ENCODE results near the gene DNAH17. TPM values are rescaled to one million over a fixed set of nuclear protein-coding genes. Genes with fewer than 3 reads are reported as not detected.

DNAH17 gene
- total and polyA plus RNA-seq, 2 donors (not counting 3 experiments of a cell fraction or from before 2014, with no cell fraction given) = not detected

GRCh38 chr17:78525511-78526160, 51.6 kb downstream of the DNAH17 start:
- no peaks in the 10 kb centered on the region for H3K9me1 ChIP-seq (replicated peaks; ENCODE audit: control insufficient read depth, extremely low read depth, insufficient read depth, low read length)
- H3K4me3 ChIP-seq (replicated peaks in 1 of 3; ENCODE audit: insufficient read depth in 1 of 3, low read depth in 1 of 3, low read length in 3 of 3) = no peak overlapping the region
- TF ChIP-seq EZH2 (IDR thresholded peaks at IDR 0.05; ENCODE audit: borderline replicate concordance, low read depth, low read length, severe bottlenecking) = no peak
- TF ChIP-seq FOS (IDR thresholded peaks at IDR 0.05; ENCODE audit: borderline replicate concordance, insufficient read depth, low read length) = no peak
- TF ChIP-seq POLR2A (IDR thresholded peaks at IDR 0.05; ENCODE audit: low read depth, low read length) = no peak
- TF ChIP-seq JUN (IDR thresholded peaks at IDR 0.05; ENCODE audit: borderline replicate concordance, insufficient read depth, insufficient read length, low read depth) = no peak
- no peak for TF ChIP-seq MYC (IDR thresholded peaks at IDR 0.05; ENCODE audit: low read depth, low read length)
- TF ChIP-seq CTCF (IDR thresholded peaks at IDR 0.05; ENCODE audit: extremely low read depth in 1 of 2, insufficient read depth in 1 of 2, low read depth in 1 of 2, low read length in 2 of 2) = no peak
- no peak for TF ChIP-seq POLR2AphosphoS5 (IDR thresholded peaks at IDR 0.05; ENCODE audit: insufficient read depth, low read depth, low read length)
- TF ChIP-seq GATA2 (IDR thresholded peaks at IDR 0.05; ENCODE audit: insufficient read depth, insufficient read length, low read depth, low read length) = no peak
- no peak for TF ChIP-seq MAX (IDR thresholded peaks at IDR 0.05; ENCODE audit: insufficient read depth, insufficient read length)
- DNase-seq (ENCODE audit: low read depth, low spot score) = no peak
- H3K4me1 ChIP-seq (ENCODE audit: control insufficient read depth, extremely low read depth, insufficient read depth, low read length) = no peaks in the 10 kb centered on the region
- no peak overlapping the region for H3K4me2 ChIP-seq (ENCODE audit: insufficient read depth, low read length)
- H3K27me3 ChIP-seq (ENCODE audit: control insufficient read depth in 2 of 2, insufficient read depth in 2 of 2, low read length in 2 of 2) = no peaks in the 10 kb centered on the region
- H3K27ac ChIP-seq (ENCODE audit: insufficient read depth, low read depth, low read length) = no peak overlapping the region
- no peaks in the 10 kb centered on the region for H3K36me3 ChIP-seq (ENCODE audit: control insufficient read depth in 2 of 2, extremely low read depth in 1 of 2, insufficient read depth in 2 of 2, low read length in 2 of 2)
- H3K9ac ChIP-seq (replicated peaks; ENCODE audit: extremely low read depth, insufficient read depth, low read length) = no peak overlapping the region
- H2AFZ ChIP-seq (ENCODE audit: low read depth, low read length) = no peak overlapping the region
- FAIRE-seq = no peak
- H3K9me3 ChIP-seq (replicated peaks; ENCODE audit: control insufficient read depth, insufficient read depth, low read length) = no peaks in the 10 kb centered on the region
- dilution Hi-C loops (cut with MboI; ENCODE audit: extremely low pct_ligation_motif_present, low sequenced_read_pairs) (no loop called here), intact Hi-C loops (cut with micrococcal nuclease) (no loop called here)
- ChIA-PET CTCF (no interaction called here), POLR2A (no interaction called here)
- no peaks in the 10 kb centered on the region for H3K79me2 ChIP-seq (ENCODE audit: control insufficient read depth, insufficient read depth, low read length)
- BruUV-seq (replicated peaks) = no TSS peak
- no peaks in the 10 kb centered on the region for H4K20me1 ChIP-seq (replicated peaks; ENCODE audit: control insufficient read depth, extremely low read depth, insufficient read depth, low read length)

All from endothelial cell of umbilical vein (primary cell).